Measurements from ENCODE around the gene TRIM6.

DNA sequence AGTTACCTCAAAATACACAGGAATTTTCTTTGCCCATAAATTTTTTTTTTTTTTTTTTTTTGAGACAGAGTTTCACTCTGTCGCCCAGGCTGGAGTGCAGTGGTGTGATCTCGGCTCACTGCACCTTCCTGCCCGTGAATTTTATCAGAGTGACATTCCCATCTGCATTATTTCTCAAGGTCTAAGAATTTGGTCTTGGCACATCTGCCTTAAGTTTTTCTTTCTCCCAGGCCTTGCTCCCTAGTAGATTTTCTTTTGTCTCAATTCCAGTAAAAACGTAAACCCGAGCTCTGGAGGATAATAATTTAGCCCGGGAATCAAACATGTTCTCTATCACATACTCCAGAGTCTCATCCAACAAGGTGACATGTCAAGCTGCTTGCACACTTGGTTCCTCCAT is 12.4 kb downstream of the TRIM6 start:
- TF ChIP-seq, protein P1, sequence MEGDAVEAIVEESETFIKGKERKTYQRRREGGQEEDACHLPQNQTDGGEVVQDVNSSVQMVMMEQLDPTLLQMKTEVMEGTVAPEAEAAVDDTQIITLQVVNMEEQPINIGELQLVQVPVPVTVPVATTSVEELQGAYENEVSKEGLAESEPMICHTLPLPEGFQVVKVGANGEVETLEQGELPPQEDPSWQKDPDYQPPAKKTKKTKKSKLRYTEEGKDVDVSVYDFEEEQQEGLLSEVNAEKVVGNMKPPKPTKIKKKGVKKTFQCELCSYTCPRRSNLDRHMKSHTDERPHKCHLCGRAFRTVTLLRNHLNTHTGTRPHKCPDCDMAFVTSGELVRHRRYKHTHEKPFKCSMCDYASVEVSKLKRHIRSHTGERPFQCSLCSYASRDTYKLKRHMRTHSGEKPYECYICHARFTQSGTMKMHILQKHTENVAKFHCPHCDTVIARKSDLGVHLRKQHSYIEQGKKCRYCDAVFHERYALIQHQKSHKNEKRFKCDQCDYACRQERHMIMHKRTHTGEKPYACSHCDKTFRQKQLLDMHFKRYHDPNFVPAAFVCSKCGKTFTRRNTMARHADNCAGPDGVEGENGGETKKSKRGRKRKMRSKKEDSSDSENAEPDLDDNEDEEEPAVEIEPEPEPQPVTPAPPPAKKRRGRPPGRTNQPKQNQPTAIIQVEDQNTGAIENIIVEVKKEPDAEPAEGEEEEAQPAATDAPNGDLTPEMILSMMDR (IDR thresholded peaks at IDR 0.05): no peak
- TF ChIP-seq TCF7L2 (IDR thresholded peaks at IDR 0.05; ENCODE audit: low read depth, low read length): no peak
